Uterus (tissue), 4 donors: ENCODE results near the gene ORM1. TPM values are rescaled to one million over a fixed set of nuclear protein-coding genes. Genes with fewer than 3 reads are reported as not detected.
"Not testable (repeated sequence)": the region's sequence is repeated elsewhere in the genome, so short reads cannot be mapped to it uniquely, and the experiment has no call there.

Source experiments
- DNase-seq, 2 donors: peaks; one replicate each; pipeline ENCODE4 v3.0.0-alpha.2; 2019 to 2020
- H3K27ac ChIP-seq, 2 donors: fragments of 200-600 bp; sonication (generic); 1 replicate in 1 of 2; 2 replicates in 1 of 2; pipeline ENCODE4 v1.5.1; 2016 to 2018
- H3K27me3 ChIP-seq, 2 donors: fragments of 200-600 bp; sonication (generic); one replicate each; pipeline ENCODE4 v1.5.1; 2018 to 2019; ENCODE audit warnings: control low read depth in 1 of 2
- H3K36me3 ChIP-seq, 2 donors: fragments of 200-600 bp; sonication (generic); one replicate each; pipeline ENCODE4 v1.5.1; 2019; ENCODE audit warnings: control low read depth in 1 of 2
- H3K4me1 ChIP-seq, 2 donors: fragments of 200-600 bp; sonication (generic); one replicate each; pipeline ENCODE4 v1.5.1; 2018 to 2019; ENCODE audit warnings: control low read depth in 1 of 2
- H3K4me3 ChIP-seq, 2 donors: fragments of 200-600 bp; sonication (generic); 1 replicate in 1 of 2; 2 replicates in 1 of 2; pipeline ENCODE4 v1.5.1; 2018 to 2019; ENCODE audit warnings: mild to moderate bottlenecking in 1 of 2
- H3K9me3 ChIP-seq, 2 donors: fragments of 200-600 bp; sonication (generic); one replicate each; pipeline ENCODE4 v1.5.1; 2019; ENCODE audit warnings: control low read depth in 1 of 2
- POLR2A ChIP-seq, 2 donors: fragments of 450-650 bp; IDR thresholded peaks; one replicate each; pipeline ENCODE4 v1.6.1; 2016; ENCODE audit warnings: antibody characterized with exemption in 2 of 2, mild to moderate bottlenecking in 1 of 2, moderate library complexity in 1 of 2
- intact Hi-C: fragments of 100-400 bp; cut with DNase I; formaldehyde crosslinking; loops from one replicate; pipeline ENCODE4 v1.15.1; 2023; ENCODE audit warnings: low total_unique reads
- total RNA-seq, 4 donors: library from RNA; depleted of rRNA in 3 of 4; stranded (reverse); fragments of >200 nt in 3 of 4; gene quantifications; one replicate each; pipeline versions ENCODE4 v1.1.0 to v1.2.4, GENCODE V29; 2014 to 2023
- TF ChIP-seq, protein P1 (sequence below), 4 experiments: fragments of 200-600 bp in 2 of 4; fragments of 450-650 bp in 2 of 4; sonication (generic) in 2 of 4; IDR thresholded peaks; one replicate each; pipeline ENCODE4 v1.5.1; 2016 to 2019; ENCODE audit warnings: antibody characterized with exemption in 4 of 4, mild to moderate bottlenecking in 2 of 4, moderate library complexity in 1 of 4
- donor health status: DM: yes; HTN: yes; CAD: no.

ORM1 gene
- 1 to 10 TPM in 2 of 4 donors, not detected in 2; 1.9 to 2.4 TPM for total RNA-seq

DNA sequence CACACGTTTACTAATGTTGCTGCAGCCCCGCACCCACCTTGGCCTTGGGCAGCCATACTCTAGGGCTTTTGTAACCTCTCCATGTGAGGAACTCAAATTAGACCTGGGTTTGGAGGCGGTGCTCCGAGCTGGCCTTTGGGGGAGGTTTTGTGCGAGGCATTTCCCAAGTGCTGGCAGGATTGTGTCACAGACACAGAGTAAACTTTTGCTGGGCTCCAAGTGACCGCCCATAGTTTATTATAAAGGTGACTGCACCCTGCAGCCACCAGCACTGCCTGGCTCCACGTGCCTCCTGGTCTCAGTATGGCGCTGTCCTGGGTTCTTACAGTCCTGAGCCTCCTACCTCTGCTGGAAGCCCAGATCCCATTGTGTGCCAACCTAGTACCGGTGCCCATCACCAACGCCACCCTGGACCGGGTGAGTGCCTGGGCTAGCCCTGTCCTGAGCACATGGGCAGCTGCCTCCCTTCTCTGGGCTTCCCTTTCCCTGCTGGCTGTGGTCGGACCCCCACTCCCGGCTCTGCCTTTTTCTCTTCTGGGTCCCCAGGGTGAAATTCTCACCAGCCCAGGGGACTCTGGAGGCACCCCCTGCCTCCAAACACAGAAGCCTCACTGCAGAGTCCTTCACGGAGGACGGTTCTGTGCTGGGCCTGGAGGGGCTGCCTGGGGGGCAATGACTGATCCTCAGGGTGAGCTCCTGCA lies at the start of gene ORM1:
Gene ORM1, plus strand, starts transcription at position 268 of the 701 bp plus-strand sequence. Its CDS starts 36 bp downstream, at position 304.
- H3K27ac ChIP-seq, H3K36me3 ChIP-seq, H3K9me3 ChIP-seq, intact Hi-C loops, DNase-seq, H3K4me3 ChIP-seq, H3K4me1 ChIP-seq, H3K27me3 ChIP-seq: not testable (repeated sequence)

DNA sequence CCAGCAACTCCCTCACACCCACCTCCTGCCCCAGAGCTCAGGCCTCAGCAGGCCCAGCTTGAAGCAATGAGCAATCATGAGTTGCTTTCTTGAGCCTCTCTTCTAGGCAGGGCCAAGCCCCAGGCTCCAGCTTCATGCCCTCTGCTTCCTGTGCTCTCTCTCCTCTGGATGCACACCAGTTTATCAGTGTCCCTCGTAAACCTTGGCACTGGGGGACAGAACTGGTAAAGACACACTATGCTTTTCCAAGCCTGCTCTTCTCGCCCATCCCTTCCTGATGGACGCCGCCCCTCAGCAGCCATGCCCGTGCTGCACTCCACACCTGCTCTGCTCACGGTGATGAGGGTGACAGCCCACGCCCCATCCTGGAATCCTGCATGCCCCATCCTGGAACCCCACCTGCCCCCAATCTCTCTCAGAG lies 49.4 kb upstream of the ORM1 start:
- Histone ChIP-seq H3K27ac (no peak overlapping the region), H3K4me1 (no peaks in the 10 kb centered on the region), H3K4me3 (no peak overlapping the region), H3K36me3 (no peaks in the 10 kb centered on the region), H3K27me3 (no peaks in the 10 kb centered on the region), H3K9me3 (no peaks in the 10 kb centered on the region)
- TF ChIP-seq POLR2A (IDR thresholded peaks at IDR 0.05), result no peak
- TF ChIP-seq, protein P1, sequence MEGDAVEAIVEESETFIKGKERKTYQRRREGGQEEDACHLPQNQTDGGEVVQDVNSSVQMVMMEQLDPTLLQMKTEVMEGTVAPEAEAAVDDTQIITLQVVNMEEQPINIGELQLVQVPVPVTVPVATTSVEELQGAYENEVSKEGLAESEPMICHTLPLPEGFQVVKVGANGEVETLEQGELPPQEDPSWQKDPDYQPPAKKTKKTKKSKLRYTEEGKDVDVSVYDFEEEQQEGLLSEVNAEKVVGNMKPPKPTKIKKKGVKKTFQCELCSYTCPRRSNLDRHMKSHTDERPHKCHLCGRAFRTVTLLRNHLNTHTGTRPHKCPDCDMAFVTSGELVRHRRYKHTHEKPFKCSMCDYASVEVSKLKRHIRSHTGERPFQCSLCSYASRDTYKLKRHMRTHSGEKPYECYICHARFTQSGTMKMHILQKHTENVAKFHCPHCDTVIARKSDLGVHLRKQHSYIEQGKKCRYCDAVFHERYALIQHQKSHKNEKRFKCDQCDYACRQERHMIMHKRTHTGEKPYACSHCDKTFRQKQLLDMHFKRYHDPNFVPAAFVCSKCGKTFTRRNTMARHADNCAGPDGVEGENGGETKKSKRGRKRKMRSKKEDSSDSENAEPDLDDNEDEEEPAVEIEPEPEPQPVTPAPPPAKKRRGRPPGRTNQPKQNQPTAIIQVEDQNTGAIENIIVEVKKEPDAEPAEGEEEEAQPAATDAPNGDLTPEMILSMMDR (IDR thresholded peaks at IDR 0.05), result no peak
- intact Hi-C loops, result no loop called here
- peak; percentile 8 to 9 for DNase-seq

DNA sequence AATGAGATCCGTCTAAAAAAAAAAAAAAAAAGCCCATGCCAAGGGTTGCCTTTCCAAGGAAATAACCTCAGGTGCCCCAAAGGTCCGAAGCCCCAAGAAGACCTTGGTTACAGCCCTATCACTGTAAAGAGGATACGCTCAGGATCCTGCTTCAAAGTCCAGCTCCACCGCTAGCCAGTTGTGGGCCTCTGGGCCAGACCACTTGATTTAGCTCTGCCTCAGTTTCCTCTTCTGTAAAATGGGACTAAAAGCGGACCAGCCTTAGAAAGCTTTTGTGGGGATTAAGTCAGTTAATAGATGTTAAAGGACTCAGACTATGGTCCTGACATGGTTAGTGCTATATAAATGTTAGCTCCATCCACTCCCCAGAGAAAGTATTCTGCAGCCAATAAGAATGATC lies 48.7 kb upstream of the ORM1 start:
- Histone ChIP-seq H3K27me3 (no peaks in the 10 kb centered on the region), H3K27ac (no peak overlapping the region), H3K4me1 (no peaks in the 10 kb centered on the region), H3K36me3 (no peaks in the 10 kb centered on the region), H3K9me3 (no peaks in the 10 kb centered on the region), H3K4me3 (no peak overlapping the region)
- no peak for DNase-seq
- TF ChIP-seq, protein P1 (IDR thresholded peaks at IDR 0.05), result no peak
- no peak for TF ChIP-seq POLR2A (IDR thresholded peaks at IDR 0.05)
- intact Hi-C loops, result no loop called here

DNA sequence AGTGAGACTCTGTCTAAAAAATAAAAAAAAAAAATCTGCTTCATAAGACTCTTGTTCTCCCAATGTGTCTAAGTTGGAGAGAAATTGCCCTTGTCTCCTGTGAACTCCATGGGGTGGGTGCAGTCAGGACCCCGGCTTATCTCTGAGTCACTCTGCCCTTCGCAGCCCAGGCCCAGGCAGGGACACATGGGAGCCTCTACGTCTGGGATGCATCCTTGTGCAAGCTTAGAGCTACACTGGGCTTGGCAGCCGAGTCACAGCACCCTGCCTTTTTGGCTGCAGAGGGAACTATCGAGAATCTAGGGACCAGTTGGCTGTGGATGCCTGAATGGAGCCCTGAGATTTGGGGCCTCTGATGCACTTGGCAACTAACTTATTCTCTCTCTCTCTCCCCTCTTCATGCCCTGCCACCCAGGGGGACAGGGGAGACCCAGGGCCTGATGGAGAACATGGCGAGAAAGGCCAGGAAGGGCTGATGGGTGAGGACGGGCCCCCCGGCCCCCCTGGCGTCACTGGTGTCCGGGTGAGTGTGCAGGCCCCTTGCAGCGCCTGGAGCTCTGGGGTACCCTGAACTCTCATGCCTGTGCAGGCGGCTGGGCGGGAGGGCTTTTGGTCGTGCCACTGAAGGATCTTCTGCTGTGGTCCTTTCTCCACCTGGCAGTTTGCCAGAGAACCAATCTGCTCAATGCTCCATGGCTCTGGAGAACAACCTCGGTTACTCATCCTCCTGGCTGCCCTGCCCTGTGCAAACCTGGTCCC lies 47.5 kb upstream of the ORM1 start:
- TF ChIP-seq, protein P1 (IDR thresholded peaks at IDR 0.05), result no peak
- no peak for TF ChIP-seq POLR2A (IDR thresholded peaks at IDR 0.05)
- Histone ChIP-seq H3K4me3 (no peak overlapping the region), H3K27ac (no peak overlapping the region), H3K27me3 (no peaks in the 10 kb centered on the region), H3K36me3 (no peaks in the 10 kb centered on the region), H3K4me1 (no peaks in the 10 kb centered on the region), H3K9me3 (no peaks in the 10 kb centered on the region)
- DNase-seq, result peak; percentile 13 to 15
- intact Hi-C loops, result no loop called here

DNA sequence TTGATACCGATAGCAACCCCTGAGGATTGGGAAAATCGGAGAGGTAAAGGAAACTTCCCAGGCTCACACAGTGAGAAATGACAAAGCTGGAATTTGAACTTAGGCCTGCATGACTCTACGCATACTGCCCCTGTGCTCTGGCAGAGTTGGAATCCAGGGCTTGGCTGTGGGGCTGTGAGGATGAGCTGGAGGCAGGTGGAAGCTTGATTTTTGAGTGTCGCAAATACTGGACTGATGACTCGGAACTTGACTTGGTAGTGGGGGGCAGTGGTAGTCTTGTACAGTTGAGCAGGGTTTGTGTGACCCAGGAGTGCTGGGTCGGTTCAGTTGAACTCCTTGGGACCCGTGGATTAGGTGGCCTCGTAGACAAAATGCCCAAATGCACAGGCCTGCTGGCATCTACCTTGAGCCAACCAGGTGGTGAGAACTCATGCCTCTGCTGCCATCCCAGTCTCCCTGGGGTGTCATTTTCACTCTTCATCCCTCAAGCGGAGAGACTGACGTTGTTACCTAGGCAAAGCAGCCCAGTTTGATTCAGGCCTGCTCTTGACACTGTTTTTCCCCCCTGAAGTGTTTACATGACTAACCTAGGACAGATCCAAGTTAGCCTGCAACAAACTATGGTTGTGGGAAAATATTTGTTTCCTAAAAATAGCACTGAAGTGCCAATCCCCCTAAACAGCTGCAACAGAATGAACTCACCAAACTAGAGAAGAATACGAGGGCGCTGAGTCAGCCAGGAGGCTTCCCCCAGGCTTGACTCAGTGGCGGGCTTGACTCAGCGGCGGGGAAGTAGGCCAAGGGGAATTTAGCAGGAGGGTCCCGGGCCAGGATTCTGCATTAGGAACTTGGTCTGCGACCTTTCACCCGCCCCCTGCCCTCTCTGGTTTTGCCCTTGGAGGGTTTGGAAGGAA lies 45.7 kb upstream of the ORM1 start:
- no peaks in the 10 kb centered on the region for H3K9me3 ChIP-seq
- no peak overlapping the region for H3K4me3 ChIP-seq
- DNase-seq, result peak; percentile 31 to 41
- peak overlapping the region in 1 of 2 donors; percentile 24 for H3K27ac ChIP-seq
- intact Hi-C loops, result no loop called here
- H3K36me3 ChIP-seq, result no peaks in the 10 kb centered on the region
- H3K4me1 ChIP-seq, result no peaks in the 10 kb centered on the region
- TF ChIP-seq POLR2A (IDR thresholded peaks at IDR 0.05), result no peak
- TF ChIP-seq, protein P1 (IDR thresholded peaks at IDR 0.05), result no peak
- no peaks in the 10 kb centered on the region for H3K27me3 ChIP-seq
